SH-SY5Y (cell line): ENCODE data around the gene IFNA10.

Source experiments
- GATA2 ChIP-seq: IDR thresholded peaks from 2 replicates; pipeline ENCODE4 v1.6.1; 2011; ENCODE audit warnings: mild to moderate bottlenecking, low read depth, low read length
- GATA3 ChIP-seq: IDR thresholded peaks from 2 replicates; pipeline ENCODE4 v1.6.1; 2011; ENCODE audit warnings: low read depth, mild to moderate bottlenecking, low read length, moderate library complexity

DNA sequence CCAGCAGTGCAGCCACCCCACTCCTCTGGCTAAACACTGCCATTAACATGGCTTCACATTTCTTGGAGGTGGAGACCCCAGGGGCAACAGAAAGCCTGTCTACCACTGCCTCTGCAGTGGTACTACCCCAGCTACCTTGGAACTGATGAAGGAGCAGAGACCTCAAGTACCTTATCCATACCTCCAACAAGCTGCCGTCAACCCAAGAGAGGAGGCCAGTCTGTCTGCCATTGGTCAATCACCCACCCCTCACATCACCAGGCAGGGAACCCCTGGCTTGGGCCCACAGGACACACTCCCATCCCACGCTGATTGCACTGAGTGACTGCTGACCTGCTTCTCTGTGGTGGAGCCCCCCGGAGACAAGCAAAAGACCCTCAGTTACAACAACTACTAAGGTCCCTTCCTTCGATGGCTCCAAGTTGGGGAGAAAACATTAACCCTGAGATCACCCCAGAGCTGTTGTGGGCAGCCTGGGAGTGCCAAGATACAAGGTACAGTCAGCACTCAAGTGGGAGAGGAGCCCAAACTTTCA lies 27.3 kb upstream of the IFNA10 start:
- TF ChIP-seq GATA3 = no peak
- no peak for TF ChIP-seq GATA2
